ENCODE results near the gene GPRC5C.
A peak's percentile ranks its signal among the peaks of the same experiment; 100 is the strongest.

The GPRC5C gene

GRCh38 chr17:74426551-74427047, 5.3 kb upstream of the GPRC5C start:
- H3K9me3 ChIP-seq (ENCODE audit: insufficient read depth, low read depth, low read length) = no peaks in the 10 kb centered on the region
- 83% methylated on average over 9 of the region's 9 CpGs for WGBS
- H3K4me3 ChIP-seq (ENCODE audit: low read length) = no peak overlapping the region
- peaks cover 24% of the 10 kb centered on the region for H3K27me3 ChIP-seq (ENCODE audit: insufficient read depth, low read length)
- H3K9ac ChIP-seq (ENCODE audit: low read depth, low read length) = no peak overlapping the region
- H3K27ac ChIP-seq (ENCODE audit: low read depth, low read length) = no peak overlapping the region
- H3K4me1 ChIP-seq (ENCODE audit: insufficient read depth, low read length) = peaks cover 18% of the 10 kb centered on the region
- H3K36me3 ChIP-seq (ENCODE audit: insufficient read depth, low read length) = no peaks in the 10 kb centered on the region

GRCh38 chr17:74427048-74427762, 4.7 kb upstream of the GPRC5C start:
- Histone ChIP-seq H3K36me3 (ENCODE audit: insufficient read depth, low read length) (no peaks in the 10 kb centered on the region), H3K9me3 (ENCODE audit: insufficient read depth, low read depth, low read length) (no peaks in the 10 kb centered on the region), H3K4me3 (ENCODE audit: low read length) (no peak overlapping the region), H3K27me3 (ENCODE audit: insufficient read depth, low read length) (peaks cover 29% of the 10 kb centered on the region), H3K27ac (ENCODE audit: low read depth, low read length) (peak overlapping the region; percentile 23; the same call in 1 of the 2 replicates), H3K9ac (ENCODE audit: low read depth, low read length) (no peak overlapping the region), H3K4me1 (ENCODE audit: insufficient read depth, low read length) (peaks cover 18% of the 10 kb centered on the region)
- WGBS = 54% methylated on average over 10 of the region's 10 CpGs

- Histone ChIP-seq H3K27ac (ENCODE audit: low read depth, low read length) (no peak overlapping the region; the same call in 1 of the 2 replicates), H3K27me3 (ENCODE audit: insufficient read depth, low read length) (peaks cover 33% of the 10 kb centered on the region), H3K9ac (ENCODE audit: low read depth, low read length) (no peak overlapping the region), H3K4me3 (ENCODE audit: low read length) (no peak overlapping the region), H3K9me3 (ENCODE audit: insufficient read depth, low read depth, low read length) (no peaks in the 10 kb centered on the region), H3K4me1 (ENCODE audit: insufficient read depth, low read length) (peaks cover 18% of the 10 kb centered on the region), H3K36me3 (ENCODE audit: insufficient read depth, low read length) (no peaks in the 10 kb centered on the region)
- 90% methylated on average over 3 of the region's 6 CpGs for WGBS
Observed at GRCh38 chr17:74427763-74428153, 4.1 kb upstream of the GPRC5C start.

GRCh38 chr17:74429604-74430384, 2.1 kb upstream of the GPRC5C start:
- WGBS = 29% methylated on average over 18 of the region's 19 CpGs
- H3K27me3 ChIP-seq (ENCODE audit: insufficient read depth, low read length) = peaks cover 42% of the 10 kb centered on the region
- H3K36me3 ChIP-seq (ENCODE audit: insufficient read depth, low read length) = no peaks in the 10 kb centered on the region
- H3K9me3 ChIP-seq (ENCODE audit: insufficient read depth, low read depth, low read length) = no peaks in the 10 kb centered on the region
- H3K4me1 ChIP-seq (ENCODE audit: insufficient read depth, low read length) = peaks cover 27% of the 10 kb centered on the region
- peak overlapping the region; percentile 69 for H3K4me3 ChIP-seq (ENCODE audit: low read length)
- H3K9ac ChIP-seq (ENCODE audit: low read depth, low read length) = peak overlapping the region; percentile 25
- peak overlapping the region; percentile 80; the same call in 1 of the 2 replicates for H3K27ac ChIP-seq (ENCODE audit: low read depth, low read length)

- peaks cover 42% of the 10 kb centered on the region for H3K27me3 ChIP-seq (ENCODE audit: insufficient read depth, low read length)
- H3K9me3 ChIP-seq (ENCODE audit: insufficient read depth, low read depth, low read length) = no peaks in the 10 kb centered on the region
- H3K4me1 ChIP-seq (ENCODE audit: insufficient read depth, low read length) = peaks cover 27% of the 10 kb centered on the region
- H3K9ac ChIP-seq (ENCODE audit: low read depth, low read length) = peak overlapping the region; percentile 25
- no peaks in the 10 kb centered on the region for H3K36me3 ChIP-seq (ENCODE audit: insufficient read depth, low read length)
- WGBS = 5% methylated on average over 13 of the region's 13 CpGs
- peak overlapping the region; percentile 69 for H3K4me3 ChIP-seq (ENCODE audit: low read length)
- H3K27ac ChIP-seq (ENCODE audit: low read depth, low read length) = peak overlapping the region; percentile 80; the same call in 1 of the 2 replicates
Observed at GRCh38 chr17:74430385-74430705, 1.5 kb upstream of the GPRC5C start.

GRCh38 chr17:74430706-74431567, 951 bp upstream of the GPRC5C start:
- under 1% methylated on average over 67 of the region's 67 CpGs for WGBS
- peaks cover 27% of the 10 kb centered on the region for H3K4me1 ChIP-seq (ENCODE audit: insufficient read depth, low read length)
- H3K4me3 ChIP-seq (ENCODE audit: low read length) = peak overlapping the region; percentile 69
- peak overlapping the region; percentile 48 for H3K9ac ChIP-seq (ENCODE audit: low read depth, low read length)
- H3K36me3 ChIP-seq (ENCODE audit: insufficient read depth, low read length) = no peaks in the 10 kb centered on the region
- no peaks in the 10 kb centered on the region for H3K9me3 ChIP-seq (ENCODE audit: insufficient read depth, low read depth, low read length)
- peak overlapping the region; percentile 80; the same call in 1 of the 2 replicates for H3K27ac ChIP-seq (ENCODE audit: low read depth, low read length)
- peaks cover 42% of the 10 kb centered on the region for H3K27me3 ChIP-seq (ENCODE audit: insufficient read depth, low read length)

GRCh38 chr17:74432424-74432690, 469 bp downstream of the GPRC5C start:
- Histone ChIP-seq H3K4me3 (ENCODE audit: low read length) (peak overlapping the region; percentile 69), H3K9me3 (ENCODE audit: insufficient read depth, low read depth, low read length) (no peaks in the 10 kb centered on the region), H3K9ac (ENCODE audit: low read depth, low read length) (no peak overlapping the region; the same call in 1 of the 2 replicates), H3K27me3 (ENCODE audit: insufficient read depth, low read length) (peaks cover 42% of the 10 kb centered on the region), H3K27ac (ENCODE audit: low read depth, low read length) (peak overlapping the region; percentile 71; the same call in 1 of the 2 replicates), H3K36me3 (ENCODE audit: insufficient read depth, low read length) (no peaks in the 10 kb centered on the region), H3K4me1 (ENCODE audit: insufficient read depth, low read length) (peaks cover 23% of the 10 kb centered on the region)
- WGBS = under 1% methylated on average over 33 of the region's 33 CpGs

GRCh38 chr17:74432766-74433391, 991 bp downstream of the GPRC5C start:
- Histone ChIP-seq H3K4me1 (ENCODE audit: insufficient read depth, low read length) (peaks cover 19% of the 10 kb centered on the region), H3K9ac (ENCODE audit: low read depth, low read length) (peak overlapping the region; percentile 62), H3K9me3 (ENCODE audit: insufficient read depth, low read depth, low read length) (no peaks in the 10 kb centered on the region), H3K27ac (ENCODE audit: low read depth, low read length) (peak overlapping the region; percentile 65; the same call in 1 of the 2 replicates), H3K27me3 (ENCODE audit: insufficient read depth, low read length) (peaks cover 42% of the 10 kb centered on the region), H3K4me3 (ENCODE audit: low read length) (peak overlapping the region; percentile 69), H3K36me3 (ENCODE audit: insufficient read depth, low read length) (no peaks in the 10 kb centered on the region)
- WGBS = 4% methylated on average over 18 of the region's 23 CpGs

GRCh38 chr17:74433421-74434121, 1.7 kb downstream of the GPRC5C start:
- Histone ChIP-seq H3K4me1 (ENCODE audit: insufficient read depth, low read length) (peaks cover 19% of the 10 kb centered on the region), H3K27me3 (ENCODE audit: insufficient read depth, low read length) (peaks cover 42% of the 10 kb centered on the region), H3K27ac (ENCODE audit: low read depth, low read length) (peak overlapping the region; percentile 57; the same call in 1 of the 2 replicates), H3K4me3 (ENCODE audit: low read length) (peak overlapping the region; percentile 69), H3K9ac (ENCODE audit: low read depth, low read length) (peak overlapping the region; percentile 49; the same call in 1 of the 2 replicates), H3K36me3 (ENCODE audit: insufficient read depth, low read length) (no peaks in the 10 kb centered on the region), H3K9me3 (ENCODE audit: insufficient read depth, low read depth, low read length) (no peaks in the 10 kb centered on the region)
- 22% methylated on average over 16 of the region's 17 CpGs for WGBS

GRCh38 chr17:74435775-74436359, 4.0 kb downstream of the GPRC5C start:
- H3K4me1 ChIP-seq (ENCODE audit: insufficient read depth, low read length) = peaks cover 9% of the 10 kb centered on the region
- H3K9me3 ChIP-seq (ENCODE audit: insufficient read depth, low read depth, low read length) = no peaks in the 10 kb centered on the region
- peaks cover 25% of the 10 kb centered on the region for H3K27me3 ChIP-seq (ENCODE audit: insufficient read depth, low read length)
- WGBS = 90% methylated on average over 5 of the region's 5 CpGs
- no peak overlapping the region for H3K27ac ChIP-seq (ENCODE audit: low read depth, low read length)
- no peaks in the 10 kb centered on the region; the same call in 1 of the 2 replicates for H3K36me3 ChIP-seq (ENCODE audit: insufficient read depth, low read length)
- no peak overlapping the region for H3K9ac ChIP-seq (ENCODE audit: low read depth, low read length)
- no peak overlapping the region for H3K4me3 ChIP-seq (ENCODE audit: low read length)

Measured in HUES64 (cell line).